GM23338 (cell line): Measurements from ENCODE around the gene SCIN. TPM values are rescaled to one million over a fixed set of nuclear protein-coding genes. Genes with fewer than 3 reads are reported as not detected.

Experiments used
- ATAC-seq: fragments of 200-7000 bp; cut with Tn5 transposase; 3 replicates; pipeline ENCODE4 v1.9.1; 2020
- DNase-seq: peaks from one replicate; pipeline ENCODE4 v3.0.0-alpha.2; 2015; ENCODE audit warnings: low spot score
- H2AFZ ChIP-seq: fragments of 200-600 bp; sonication (generic); 2 replicates; pipeline ENCODE4 v1.8.0; 2016; ENCODE audit warnings: antibody characterized with exemption, mild to moderate bottlenecking, moderate library complexity
- H3F3A ChIP-seq: fragments of 200-600 bp; sonication (generic); replicated peaks from 2 replicates; pipeline ENCODE4 v1.8.0; 2017; ENCODE audit warnings: antibody characterized with exemption, mixed run types, low read depth
- H3K27ac ChIP-seq: fragments of 200-600 bp; sonication (generic); 2 replicates; pipeline ENCODE4 v1.6.1; 2016; ENCODE audit warnings: low read depth
- H3K27me3 ChIP-seq: fragments of 200-600 bp; sonication (generic); 2 replicates; pipeline ENCODE4 v1.8.0; 2016; ENCODE audit warnings: mild to moderate bottlenecking, mixed run types, moderate library complexity; ENCODE audit not compliant: insufficient read depth
- H3K36me3 ChIP-seq: fragments of 200-600 bp; sonication (generic); 2 replicates; pipeline ENCODE4 v1.8.0; 2016; ENCODE audit warnings: mild to moderate bottlenecking; ENCODE audit not compliant: insufficient read depth
- H3K4me1 ChIP-seq: fragments of 200-600 bp; sonication (generic); 2 replicates; pipeline ENCODE4 v1.8.0; 2016; ENCODE audit warnings: mild to moderate bottlenecking, moderate library complexity; ENCODE audit not compliant: insufficient read depth
- H3K4me2 ChIP-seq: fragments of 200-600 bp; sonication (generic); 2 replicates; pipeline ENCODE4 v1.7.1; 2017; ENCODE audit warnings: mixed run types
- H3K4me3 ChIP-seq: fragments of 200-600 bp; sonication (generic); 2 replicates; pipeline ENCODE4 v1.6.1; 2016; ENCODE audit warnings: mixed run types
- H3K79me2 ChIP-seq: fragments of 200-600 bp; sonication (generic); replicated peaks from 2 replicates; pipeline ENCODE4 v1.8.0; 2017; ENCODE audit warnings: mild to moderate bottlenecking; ENCODE audit not compliant: insufficient read depth
- H3K9me2 ChIP-seq: fragments of 200-600 bp; sonication (generic); 2 replicates; pipeline ENCODE4 v1.8.0; 2017; ENCODE audit not compliant: insufficient read depth
- H4K20me1 ChIP-seq: fragments of 200-600 bp; sonication (generic); replicated peaks from 2 replicates; pipeline ENCODE4 v1.8.0; 2017; ENCODE audit warnings: mild to moderate bottlenecking; ENCODE audit not compliant: insufficient read depth
- H3K27ac Mint-ChIP-seq: 2 replicates; pipeline ENCODE4 v1.8.0; 2020; ENCODE audit warnings: inconsistent platforms, mild to moderate bottlenecking, moderate library complexity, mixed read lengths
- H3K27me3 Mint-ChIP-seq: 3 replicates; pipeline ENCODE4 v1.8.0; 2022; ENCODE audit warnings: low read depth, mild to moderate bottlenecking, moderate library complexity, mixed read lengths, inconsistent platforms; ENCODE audit not compliant: insufficient read depth, poor library complexity
- H3K36me3 Mint-ChIP-seq: 3 replicates; pipeline ENCODE4 v1.8.0; 2021; ENCODE audit warnings: low read depth, mild to moderate bottlenecking, inconsistent platforms, moderate library complexity, mixed read lengths
- H3K4me1 Mint-ChIP-seq: 3 replicates; pipeline ENCODE4 v1.8.0; 2020; ENCODE audit warnings: mild to moderate bottlenecking, inconsistent platforms, mixed read lengths
- H3K4me3 Mint-ChIP-seq: 3 replicates; pipeline ENCODE4 v1.8.0; 2021; ENCODE audit warnings: moderate library complexity, mild to moderate bottlenecking, inconsistent platforms, mixed read lengths
- H3K9me3 Mint-ChIP-seq: 3 replicates; pipeline ENCODE4 v1.8.0; 2020; ENCODE audit warnings: moderate library complexity, mild to moderate bottlenecking, inconsistent platforms, mixed read lengths
- EZH2 ChIP-seq: fragments of 200-600 bp; sonication (generic); IDR thresholded peaks from one replicate; pipeline ENCODE4 v1.8.0; 2017; ENCODE audit warnings: antibody characterized with exemption, mild to moderate bottlenecking, low read depth; ENCODE audit not compliant: unreplicated experiment
- REST ChIP-seq: IDR thresholded peaks from one replicate; pipeline ENCODE4 v1.6.1; 2018; ENCODE audit warnings: antibody characterized with exemption; ENCODE audit not compliant: unreplicated experiment
- ZNF462 ChIP-seq: fragments of 250-450 bp; sonication (Bioruptor Pico); IDR thresholded peaks from 2 replicates; pipeline ENCODE4 v1.5.0; 2020; ENCODE audit warnings: mild to moderate bottlenecking, moderate library complexity
- polyA plus RNA-seq: library from polyadenylated mRNA; unstranded; fragments of >200 nt; fragmentation: Nextera tagmentation; extraction: Ambion mirVana; gene quantifications from 2 replicates; pipeline ENCODE4 v1.2.1, GENCODE V29; 2016
- total RNA-seq: library from RNA; depleted of rRNA; stranded (reverse); fragments of >200 nt; shearing (Covaris generic); gene quantifications from 2 replicates; pipeline ENCODE4 v1.2.3, GENCODE V29; 2014

The SCIN gene
- total and polyA plus RNA-seq, 2 experiments from 2014 or later: 0.80 to 0.92 TPM

- Histone ChIP-seq H2AFZ (no peak overlapping the region), H3F3A (no peaks in the 10 kb centered on the region), H3K9me2 (no peaks in the 10 kb centered on the region), H3K4me1 (no peaks in the 10 kb centered on the region), H3K27ac (no peak overlapping the region), H3K4me3 (no peak overlapping the region), H3K4me2 (no peak overlapping the region), H3K79me2 (no peaks in the 10 kb centered on the region), H3K36me3 (no peaks in the 10 kb centered on the region), H3K27me3 (no peaks in the 10 kb centered on the region), H4K20me1 (no peaks in the 10 kb centered on the region)
- peaks cover 3% of the 10 kb centered on the region for H3K27me3 Mint-ChIP-seq
- H3K9me3 Mint-ChIP-seq: no peaks in the 10 kb centered on the region
- no peaks in the 10 kb centered on the region for H3K4me1 Mint-ChIP-seq
- TF ChIP-seq ZNF462 (CRISPR knock-in tag) (no peak), EZH2 (no peak), REST (no peak)
- no peak for ATAC-seq
- no peak for DNase-seq
- no peak overlapping the region for H3K4me3 Mint-ChIP-seq
- no peak overlapping the region for H3K27ac Mint-ChIP-seq
- H3K36me3 Mint-ChIP-seq: no peaks in the 10 kb centered on the region
Observed at GRCh38 chr7:12543586-12543985, 26.9 kb upstream of the SCIN start.
